ENCODE measurements around the gene TRPM6. TPM values are rescaled to one million over a fixed set of nuclear protein-coding genes. Genes with fewer than 3 reads are reported as not detected.

Gene TRPM6
- total RNA-seq, 1 donor from 2014 or later = 2.3 TPM

DNA sequence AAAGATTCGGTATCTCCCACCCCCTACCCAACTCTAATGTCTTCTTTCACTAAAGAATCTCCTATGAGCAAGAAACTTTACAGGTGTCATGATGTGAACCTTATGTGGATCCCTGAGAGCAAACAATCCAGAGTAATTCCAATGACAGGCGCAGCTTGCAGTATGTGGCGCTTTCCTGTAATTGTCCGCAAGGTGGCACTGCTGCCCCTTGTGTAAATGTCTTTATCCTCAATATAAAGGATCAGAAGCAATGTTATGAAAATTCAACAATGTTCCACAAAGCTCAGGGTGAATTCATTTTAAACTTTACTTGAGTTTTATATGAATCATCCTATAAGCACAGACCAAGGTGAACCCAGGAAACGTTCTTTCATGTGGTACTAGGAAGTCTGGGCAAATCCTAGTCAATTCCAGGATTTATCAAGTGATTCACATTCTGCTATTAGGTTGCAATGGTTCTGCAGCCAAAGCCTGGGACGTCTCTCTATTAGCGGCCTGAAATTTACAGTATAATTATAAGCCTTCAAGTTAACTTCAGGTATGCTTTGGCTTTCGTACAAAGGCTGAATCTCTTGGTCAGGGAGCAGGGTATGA lies 113.7 kb downstream of the TRPM6 start:
- DNase-seq = peak; percentile 56

DNA sequence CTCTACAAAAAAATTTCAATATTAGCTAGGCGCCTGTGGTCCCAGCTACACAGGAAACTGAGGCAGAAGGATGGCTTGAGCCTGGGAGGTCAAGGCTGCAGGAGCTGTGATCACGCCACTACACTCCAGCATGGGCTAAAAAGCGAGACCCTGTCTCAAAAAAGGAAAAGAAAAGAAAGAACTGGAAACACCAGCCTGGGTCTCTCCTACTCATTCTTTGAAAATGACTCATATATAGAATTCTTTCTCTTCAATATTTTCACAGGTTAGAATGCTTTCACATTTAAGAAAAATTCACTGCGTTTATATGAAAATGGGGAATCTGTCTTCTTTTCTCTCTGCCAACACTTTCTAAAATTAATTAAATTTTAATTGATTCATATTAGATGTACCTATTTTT lies 115.6 kb downstream of the TRPM6 start:
- no peak for DNase-seq

DNA sequence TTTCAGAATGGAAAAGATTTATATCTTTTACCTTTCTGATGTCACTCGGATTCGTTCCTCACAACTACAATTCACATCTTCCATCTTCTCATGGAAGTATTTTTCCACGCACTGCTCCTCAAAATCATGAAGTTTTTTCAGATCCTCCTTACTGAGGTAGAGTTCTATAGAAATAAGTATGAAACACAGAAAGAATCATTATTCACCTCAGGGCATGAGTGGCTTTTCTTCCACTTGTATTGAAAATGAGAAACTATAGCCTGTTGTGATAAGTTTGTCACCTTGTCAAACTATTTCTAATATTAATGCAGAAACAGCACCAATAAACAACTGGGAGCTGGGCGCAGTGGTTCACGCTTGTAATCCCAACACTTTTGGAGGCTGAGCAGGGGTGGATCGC lies 116.0 kb downstream of the TRPM6 start:
- no peak for DNase-seq

DNA sequence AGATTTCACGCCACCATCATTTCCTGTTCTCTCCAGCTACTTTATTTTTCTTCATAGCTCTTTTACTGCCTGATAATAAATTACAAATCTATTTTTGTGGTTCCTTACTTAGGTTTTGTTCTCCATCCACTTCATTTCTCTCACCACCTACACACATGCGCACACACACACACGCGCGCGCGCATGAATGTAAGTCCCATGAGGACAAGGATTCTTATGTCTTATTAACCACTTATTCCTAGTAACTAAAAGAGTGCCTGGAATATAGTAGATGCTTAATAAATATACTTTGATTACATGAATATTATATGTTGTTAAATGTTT lies 116.5 kb downstream of the TRPM6 start:
- DNase-seq = no peak

DNA sequence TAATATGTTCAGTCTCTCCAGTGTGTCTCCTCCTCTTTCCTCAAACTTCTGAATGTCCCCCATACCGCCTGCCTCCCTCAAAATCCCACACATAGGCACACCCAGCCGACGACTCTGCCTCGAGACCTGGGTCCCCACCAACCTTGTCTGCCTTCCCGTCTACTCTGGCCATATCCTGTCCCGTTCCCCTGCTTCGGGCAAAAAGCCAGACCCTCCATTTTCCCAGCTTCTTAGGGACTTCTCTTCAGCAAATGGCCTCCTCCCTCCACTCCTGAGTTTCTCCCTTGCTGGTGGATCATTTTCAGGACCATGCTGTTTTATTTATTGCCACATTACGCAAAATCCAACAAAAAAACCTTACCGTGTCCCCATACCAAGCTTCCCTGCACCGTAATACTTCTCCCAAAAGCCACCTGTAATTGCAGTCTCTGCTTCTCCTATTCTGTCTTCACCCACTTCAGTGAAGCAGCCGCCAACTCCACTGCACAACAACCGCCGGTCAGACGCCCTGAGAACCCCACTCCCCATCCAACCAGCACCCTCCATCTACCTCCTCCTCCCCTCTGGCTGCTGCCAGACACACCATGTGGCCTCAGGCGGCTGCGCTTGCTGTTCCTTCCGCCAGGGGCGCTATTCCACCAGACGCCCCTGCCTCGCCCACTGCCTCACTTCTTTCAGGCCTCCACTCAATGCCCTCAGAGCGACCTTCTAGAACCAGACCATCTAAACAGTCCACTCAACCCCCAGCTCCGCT lies 117.0 kb downstream of the TRPM6 start:
- no peak for DNase-seq

DNA sequence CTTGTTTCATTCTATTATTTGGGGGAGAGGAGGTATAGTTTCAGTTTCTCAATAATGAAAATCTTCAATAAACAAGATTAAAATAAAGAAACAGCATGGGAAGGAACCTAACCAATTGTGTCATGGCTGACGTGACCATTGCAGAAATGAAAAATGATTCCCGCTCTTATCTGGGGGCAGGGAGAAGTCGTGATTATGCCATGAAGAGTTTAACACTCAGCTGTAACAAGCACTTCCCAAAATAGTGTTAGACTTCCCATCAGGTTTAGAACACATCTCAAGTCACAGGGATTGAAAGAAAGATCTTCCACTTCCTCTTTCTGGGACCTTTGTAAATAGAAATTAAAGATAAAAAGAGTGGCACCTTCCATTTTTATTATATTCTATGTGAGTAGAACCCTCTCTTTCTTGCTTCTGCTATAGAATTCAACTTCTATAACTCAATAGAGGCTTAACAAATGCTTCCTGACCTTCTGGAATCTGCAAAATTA lies 122.2 kb downstream of the TRPM6 start:
- DNase-seq = no peak

DNA sequence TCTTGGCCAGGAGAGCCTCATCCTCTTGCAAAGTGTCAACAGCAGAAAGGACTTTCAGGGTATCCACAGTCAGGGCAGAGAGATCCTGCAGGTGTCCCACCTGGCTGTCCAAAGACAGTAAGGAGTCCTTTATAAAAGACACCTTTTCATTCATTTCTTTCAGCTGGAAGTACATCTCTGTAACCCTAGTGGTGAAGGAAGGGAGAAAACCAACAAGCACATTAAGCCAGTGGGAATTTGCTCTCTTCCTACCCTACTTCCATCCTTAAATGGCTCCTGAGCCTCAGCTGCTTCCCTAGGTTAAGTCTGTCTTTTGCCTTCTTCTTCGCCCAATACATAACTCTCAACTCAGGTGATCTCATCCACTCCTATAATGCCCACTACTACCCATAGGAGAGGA lies 124.8 kb downstream of the TRPM6 start:
- DNase-seq = no peak

DNA sequence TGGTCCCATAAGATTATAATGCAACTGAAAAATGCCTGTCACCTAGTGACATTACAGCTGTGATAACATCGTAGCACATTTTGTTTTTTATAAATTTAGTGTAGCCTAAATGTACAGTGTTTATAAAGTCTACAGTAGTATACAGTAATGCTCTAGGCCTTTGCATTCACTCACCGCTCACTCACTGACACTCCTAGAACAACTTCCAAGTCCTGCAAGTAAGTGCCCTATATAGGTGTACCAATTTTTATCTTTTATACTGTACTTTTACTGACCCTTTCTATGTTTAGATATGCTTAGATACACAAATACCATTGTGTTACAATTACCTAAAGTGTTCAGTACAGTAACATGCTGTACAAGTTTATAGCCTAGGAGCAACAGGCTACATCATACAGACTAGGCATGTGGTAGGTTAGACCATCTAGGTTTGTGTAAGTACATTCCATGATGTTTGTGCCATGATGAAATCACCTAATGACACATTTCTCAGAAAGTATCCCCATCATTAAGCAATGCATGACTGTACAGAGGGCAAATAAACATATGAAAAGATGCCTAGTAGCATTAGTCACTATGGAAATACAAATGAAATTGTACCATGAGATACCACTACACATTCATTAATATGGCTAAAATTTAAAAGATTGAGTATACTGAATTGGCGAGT lies 127.6 kb downstream of the TRPM6 start:
- no peak for DNase-seq

DNA sequence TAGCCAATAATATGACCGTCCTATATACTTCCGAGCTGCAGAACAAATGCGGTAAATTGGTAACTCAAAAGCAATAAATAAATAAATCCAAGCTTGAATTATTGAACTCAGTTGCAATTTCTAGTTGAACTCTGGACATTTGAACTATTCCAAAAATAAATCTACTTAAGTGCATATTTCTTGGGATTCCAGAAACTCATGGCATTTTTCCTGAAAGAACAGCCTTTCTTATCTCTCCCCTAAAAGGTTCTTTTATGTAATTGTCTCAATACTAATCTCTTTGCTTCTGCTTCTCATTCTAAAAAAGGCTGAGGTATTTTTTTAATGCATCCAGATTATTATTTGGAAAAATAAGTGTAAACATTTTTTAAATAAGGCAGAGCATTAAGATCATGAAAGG lies 131.7 kb downstream of the TRPM6 start:
- DNase-seq = no peak

DNA sequence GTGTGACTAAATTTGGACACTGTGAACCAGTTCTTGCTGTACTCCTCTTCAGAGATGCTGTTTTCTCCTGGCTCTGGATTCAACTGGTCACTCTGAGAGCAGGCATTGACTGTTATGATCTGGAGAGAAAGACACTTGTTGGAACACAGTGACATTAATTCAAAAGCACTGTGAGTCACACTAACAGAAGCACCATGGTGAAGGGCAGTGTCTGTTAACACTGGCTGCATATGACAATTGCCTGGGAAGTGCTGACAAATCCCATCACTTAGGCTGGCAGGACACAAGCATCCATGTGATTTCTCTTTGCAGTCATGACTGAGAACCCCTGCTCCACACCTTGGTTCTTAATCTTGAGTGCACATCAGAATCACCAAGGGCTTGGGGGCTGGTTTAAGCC lies 132.4 kb downstream of the TRPM6 start:
- DNase-seq = no peak

DNA sequence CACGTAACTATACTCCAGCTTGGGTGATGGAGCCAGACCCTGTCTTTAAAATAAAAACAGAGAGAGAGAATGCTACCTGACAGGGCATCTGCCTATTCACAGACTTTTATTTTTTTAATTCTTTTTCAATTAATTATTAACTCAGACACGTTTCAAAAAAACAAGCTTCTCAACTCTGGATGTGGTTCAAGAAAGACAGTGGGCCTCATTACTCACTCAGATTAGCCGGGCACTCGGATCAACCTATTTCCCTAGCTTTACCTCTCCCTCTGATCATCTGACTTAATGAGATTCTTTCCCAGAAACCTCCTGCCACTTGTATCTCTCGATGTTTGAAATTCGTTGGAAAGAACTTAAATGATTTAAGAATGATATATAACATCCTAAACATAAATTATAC lies 134.1 kb downstream of the TRPM6 start:
- no peak for DNase-seq

DNA sequence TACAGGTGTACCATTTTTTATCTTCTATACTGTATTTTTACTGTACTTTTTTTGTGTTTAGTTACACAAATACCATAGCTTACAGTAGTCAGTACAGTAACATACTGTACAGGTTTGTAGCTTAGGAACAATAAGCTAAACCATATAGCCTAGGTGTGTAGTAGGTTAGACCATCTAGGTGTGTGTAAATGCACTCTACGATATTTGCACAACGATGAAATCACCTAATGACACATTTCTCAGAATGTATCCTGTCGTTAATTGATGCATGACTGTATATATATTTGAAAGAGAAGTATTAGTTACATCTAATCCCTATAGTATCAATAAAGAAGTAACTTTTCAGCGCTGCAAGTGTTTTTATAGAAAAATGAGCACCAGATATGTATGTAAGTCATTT lies 138.8 kb downstream of the TRPM6 start:
- DNase-seq = no peak

DNA sequence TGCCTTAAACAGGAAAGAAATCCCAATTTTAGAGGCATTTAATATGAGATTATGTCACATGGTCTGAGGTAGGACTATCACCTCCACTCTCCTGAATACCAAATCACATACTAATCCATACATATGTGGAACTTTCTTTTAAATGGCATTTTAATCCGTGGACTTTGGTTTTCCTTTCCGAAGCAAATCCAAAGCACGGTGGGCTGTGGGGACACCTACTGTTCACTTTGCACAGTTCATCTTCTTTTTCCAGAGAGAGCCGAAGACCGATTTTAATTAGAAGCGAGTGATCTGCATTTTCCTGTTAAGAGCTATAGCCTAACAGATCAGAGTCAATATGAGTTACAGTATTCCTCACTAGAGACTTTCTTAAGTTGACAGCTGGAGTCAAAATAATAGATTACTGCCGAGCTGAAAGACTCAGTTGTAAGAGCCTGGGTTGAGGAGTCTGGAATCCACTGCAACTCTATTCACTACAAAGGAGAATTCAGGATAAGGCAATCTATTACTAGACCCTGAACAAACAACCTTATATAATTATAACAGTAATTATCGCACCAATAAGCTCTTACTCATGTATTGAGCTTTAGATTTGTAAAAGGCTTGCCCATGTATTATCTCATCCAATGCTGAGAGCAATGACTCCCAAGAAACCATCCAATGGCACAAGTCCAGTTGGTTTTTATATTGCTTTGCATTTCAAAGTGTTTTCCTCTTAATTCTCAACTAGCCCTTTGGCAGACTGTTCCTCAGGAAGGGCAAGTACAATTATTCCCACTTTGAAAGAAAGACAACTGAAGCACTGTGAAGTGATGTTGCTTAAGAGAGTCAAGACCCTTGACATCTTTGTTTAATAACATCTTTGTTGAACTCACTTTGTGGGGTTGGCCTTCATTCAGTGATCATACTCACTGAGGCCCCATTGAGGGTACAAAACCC lies 144.7 kb downstream of the TRPM6 start:
- no peak for DNase-seq

DNA sequence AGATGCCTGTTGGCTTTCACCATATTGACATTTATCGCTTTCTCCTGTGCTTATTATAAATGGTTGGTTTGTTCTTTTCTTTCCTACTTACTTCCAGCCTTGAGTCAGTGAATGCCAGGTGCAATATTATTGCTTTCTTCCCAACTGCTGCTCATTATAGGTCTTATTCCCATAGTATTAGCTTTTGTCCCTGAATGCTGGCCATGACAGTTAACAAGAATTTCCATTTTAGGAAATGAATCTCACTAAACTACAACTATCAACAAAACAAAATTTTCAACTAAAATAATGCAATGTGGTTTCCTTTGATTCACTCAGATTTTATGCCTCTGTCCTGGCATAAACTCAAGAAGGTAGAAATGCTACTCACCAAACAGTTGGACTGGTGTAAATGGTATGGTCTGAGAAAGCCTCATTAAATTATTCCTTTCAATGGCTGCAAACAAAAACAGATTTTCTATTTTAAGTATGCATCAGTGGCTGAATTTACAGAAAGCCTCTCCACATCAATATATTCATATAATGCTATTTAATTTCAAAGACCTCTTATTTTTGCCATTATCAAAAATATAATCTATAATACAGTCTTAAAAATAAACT lies 145.4 kb downstream of the TRPM6 start:
- DNase-seq = no peak

DNA sequence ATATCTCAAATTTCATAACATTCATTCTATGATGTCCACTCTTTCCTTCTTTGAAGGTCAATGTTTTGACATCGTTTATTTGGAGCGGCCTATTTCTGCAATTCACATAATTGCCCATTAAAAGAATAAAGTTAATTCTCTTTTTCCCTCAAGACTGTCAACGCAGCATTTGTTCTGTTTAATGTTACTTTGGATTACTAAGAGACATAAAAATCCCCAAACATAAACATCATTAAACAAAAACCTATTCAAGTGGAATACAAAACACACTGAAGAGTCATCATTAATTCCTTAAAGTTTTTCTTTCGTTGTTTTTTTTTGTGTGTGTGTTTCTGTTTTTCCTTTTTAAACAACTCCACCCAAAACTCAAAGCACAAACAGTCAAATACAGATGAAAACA lies 151.1 kb downstream of the TRPM6 start:
- no peak for DNase-seq

DNA sequence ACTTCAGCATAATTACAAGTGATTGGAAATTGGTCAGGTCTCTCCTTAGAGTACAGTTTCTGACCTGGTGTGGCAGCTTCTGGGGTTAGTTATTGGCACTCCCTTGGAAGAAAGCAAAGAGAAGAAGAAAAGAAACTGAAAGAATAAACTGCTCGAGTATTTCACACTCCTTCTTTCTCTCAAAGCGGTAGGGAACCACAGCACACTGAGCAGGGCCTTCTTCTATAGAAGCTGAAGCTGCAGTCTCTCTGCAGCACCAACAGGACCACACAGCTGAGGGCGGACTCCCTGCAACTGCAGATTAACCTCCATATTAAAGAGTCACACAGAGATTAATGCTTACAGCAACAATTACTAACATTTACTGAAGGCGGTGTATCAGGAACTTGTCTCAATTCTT lies 152.0 kb downstream of the TRPM6 start:
- no peak for DNase-seq

DNA sequence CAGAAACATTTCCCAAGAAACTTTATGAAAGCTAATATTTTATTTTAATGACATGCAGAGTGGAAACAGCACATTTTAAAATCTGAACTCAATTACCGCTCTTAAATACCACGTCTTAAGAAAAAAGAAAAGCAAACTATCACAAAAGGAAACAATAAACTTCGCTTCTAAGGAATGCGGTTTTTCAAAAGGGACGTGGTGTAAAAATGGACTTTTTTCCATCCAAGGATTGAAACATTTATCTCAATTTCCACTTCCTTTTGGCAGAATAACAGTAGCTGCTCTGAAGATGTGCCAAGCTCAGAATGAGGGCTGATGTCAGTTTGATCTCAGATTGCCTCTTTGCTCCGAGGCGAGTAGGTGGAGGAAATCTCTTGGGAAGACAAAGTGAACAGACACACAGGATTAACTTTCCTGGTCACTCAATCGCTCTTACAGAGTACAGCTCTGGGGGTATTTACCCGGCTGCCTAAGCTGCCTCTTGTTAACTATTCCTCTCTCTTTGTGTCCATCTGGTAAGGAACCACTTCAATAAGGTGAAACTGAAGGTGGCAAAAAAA lies 158.5 kb downstream of the TRPM6 start:
- DNase-seq = peak; percentile 31

DNA sequence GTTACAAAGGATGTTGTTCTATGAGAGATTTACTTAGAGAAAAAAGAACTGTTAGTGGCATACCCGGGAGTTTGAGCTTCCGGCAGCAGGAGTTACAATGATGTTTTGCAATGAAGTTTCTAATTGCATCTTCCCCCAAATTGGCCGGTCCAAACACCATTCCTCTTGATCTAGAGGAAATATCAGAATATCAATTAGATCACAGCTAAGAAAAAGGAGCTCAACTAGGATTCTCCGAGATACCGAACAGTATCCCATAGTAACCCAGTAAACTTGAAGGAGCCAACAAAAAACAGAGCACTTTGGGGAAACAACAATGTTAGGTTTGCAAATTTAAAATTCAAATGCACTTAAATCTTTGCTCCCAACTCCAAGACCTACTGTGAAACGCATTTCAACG lies 159.5 kb downstream of the TRPM6 start:
- no peak for DNase-seq

DNA sequence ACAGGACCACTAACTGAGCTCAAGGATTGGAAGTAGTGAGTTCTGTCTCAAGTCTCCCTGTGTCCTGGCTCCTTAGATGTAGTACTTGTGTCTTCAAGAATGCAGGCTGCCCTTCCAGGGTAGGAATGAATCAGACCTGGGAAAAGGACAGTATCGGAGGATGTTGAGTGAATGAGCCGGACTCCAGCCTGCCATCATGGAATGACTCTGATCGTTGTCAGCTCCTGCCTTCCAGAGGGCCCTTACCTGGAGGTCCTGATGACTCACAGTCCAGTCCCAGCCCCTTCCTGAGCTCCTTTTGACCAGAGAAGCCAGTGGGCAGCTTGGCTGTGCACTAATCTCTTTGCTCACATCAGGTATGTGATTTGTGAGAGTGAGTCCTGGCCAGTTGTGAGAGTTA lies 161.1 kb downstream of the TRPM6 start:
- no peak for DNase-seq

DNA sequence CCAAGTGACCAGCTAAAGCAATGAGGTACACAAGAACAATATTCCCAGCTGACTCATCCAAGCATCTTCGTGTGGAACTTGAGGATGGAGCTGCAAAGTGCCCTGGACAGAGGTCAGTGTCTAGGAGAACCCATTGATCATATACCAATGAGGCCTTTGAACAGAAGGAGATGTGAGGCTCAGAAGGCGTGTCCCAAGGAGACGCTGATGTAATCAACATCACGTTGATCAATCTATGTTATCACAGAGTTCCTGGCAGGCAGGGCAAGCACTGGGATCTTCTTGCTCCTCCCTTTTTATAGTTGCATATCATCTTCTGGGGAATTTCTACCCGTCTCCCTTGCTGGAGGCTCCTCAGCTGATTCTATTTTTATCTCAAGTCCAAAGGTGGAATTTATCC lies 163.4 kb downstream of the TRPM6 start:
- DNase-seq = no peak

DNA sequence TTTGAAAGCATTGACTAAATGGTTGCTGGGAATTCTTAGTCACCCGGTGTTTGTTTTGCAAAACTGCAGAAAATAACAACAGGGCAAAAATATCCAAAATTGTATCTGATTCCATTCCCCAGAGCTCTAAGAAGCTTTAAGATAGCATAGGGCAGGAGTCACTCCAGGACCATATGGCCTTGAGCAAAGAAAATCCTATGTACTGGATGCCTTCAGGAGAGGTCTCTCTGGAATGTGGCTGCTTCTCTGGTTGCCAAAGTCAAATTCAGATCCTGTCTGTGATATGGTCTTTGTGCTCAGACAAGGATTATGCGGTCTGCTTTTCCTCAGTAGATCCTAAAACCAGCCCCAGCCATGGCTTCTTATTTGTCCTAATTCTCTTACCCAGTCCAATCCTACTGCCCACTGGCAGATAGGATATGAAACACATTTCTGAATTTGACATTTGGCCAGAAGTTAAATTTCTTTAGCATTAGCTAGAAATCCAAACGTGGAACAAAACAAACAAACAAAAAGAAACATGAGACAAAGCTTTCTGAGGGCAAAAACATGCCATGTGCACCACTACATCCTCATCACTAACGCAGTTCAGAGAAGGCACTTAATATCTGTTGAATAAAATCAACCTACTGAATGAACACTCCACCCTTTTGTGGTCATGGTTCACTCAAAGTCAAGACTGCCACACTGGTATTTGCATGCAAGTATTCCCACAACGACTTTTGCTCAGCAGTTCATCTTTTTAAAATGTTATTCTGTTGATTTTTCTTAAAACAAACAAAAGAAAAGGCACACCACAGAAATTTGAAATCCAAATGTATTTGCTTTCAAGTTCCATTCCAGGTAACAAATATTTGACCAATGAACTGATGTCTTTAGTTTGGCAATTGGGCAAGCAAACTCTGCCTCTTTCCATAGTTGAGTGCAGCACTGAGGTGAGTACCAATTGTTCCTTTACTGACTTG lies 165.7 kb downstream of the TRPM6 start:
- no peak for DNase-seq
